HG02610 (cell line): ENCODE results near the gene LRMDA.
"Not testable (repeated sequence)": the region's sequence is repeated elsewhere in the genome, so short reads cannot be mapped to it uniquely, and the experiment has no call there.

ENCODE experiments used
- ATAC-seq: cut with Tn5 transposase; IDR thresholded peaks from one replicate; pipeline ENCODE4 v1.9.1; 2021; ENCODE audit warnings: mild to moderate bottlenecking, moderate library complexity; ENCODE audit not compliant: unreplicated experiment

Gene LRMDA

DNA sequence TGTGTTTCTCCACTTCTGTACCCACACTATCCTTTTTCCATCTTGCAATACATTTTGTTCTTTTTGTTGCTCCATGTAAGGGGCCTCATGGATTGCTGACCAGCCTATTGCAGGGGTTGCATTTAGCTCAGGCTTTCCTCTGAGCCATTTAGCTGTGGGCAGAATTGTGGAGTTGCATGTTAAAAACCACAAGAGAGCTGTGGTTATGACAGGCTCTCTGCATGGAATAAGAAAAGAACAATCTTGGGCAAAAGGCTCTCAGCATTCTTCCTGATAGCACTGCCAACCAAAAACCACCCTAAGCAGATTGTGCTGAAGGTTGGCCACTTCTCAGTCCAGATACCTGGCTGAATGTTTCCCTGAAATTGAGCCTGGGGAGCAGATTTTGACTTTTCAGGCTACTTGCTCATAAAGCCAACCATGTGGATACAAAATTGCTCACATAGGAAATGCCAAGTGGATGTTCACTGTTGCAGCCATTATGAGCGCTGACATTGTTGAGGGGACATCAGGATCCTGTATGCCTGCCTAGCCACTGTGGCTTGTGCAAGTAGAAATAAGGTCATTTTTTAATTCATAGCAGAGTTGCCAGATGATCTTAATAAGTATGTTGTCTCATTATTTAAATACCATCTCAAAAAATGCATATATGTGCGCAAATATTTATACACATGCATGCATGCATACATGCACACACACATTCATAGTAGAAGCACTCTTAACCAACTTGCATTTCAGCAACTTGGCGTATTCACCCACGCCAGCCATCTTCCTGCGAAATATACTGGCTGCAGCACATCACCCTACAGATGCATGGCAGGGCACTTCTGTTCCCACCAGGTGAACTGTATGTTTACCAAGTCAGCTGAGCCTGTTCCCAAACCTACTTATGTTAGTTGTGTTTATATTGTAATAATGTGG, 695.4 kb downstream of the LRMDA start:
- ATAC-seq = no peak

DNA sequence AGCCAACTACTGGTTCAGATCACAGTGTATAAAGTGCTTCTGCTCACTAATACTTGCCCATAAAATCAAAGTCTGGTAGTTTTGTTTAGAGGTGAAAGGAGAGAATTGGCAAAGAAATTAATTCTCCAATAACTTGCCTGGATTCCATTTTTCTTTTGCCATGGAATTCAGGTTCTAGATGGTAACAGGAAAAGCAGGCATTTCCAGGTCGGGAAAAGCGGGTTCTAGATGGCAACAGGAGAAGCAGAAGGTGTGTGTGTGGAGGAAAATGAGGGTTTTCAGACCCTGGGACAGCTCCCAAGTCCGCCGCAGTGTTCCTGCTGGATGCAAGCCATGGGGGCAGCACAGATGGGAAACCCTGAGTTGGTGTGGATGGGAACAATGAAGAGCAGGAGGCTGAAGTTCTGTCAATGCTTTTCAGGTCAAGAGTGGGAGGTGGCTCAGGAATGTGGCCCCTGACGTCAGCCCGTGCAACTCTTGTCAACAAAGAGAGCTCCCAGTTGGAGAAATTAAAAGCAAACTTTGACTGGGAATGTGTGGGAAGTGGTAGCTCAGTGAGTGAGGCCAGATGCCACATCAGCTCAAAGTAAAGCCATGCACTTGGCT, 696.7 kb downstream of the LRMDA start:
- ATAC-seq = no peak

DNA sequence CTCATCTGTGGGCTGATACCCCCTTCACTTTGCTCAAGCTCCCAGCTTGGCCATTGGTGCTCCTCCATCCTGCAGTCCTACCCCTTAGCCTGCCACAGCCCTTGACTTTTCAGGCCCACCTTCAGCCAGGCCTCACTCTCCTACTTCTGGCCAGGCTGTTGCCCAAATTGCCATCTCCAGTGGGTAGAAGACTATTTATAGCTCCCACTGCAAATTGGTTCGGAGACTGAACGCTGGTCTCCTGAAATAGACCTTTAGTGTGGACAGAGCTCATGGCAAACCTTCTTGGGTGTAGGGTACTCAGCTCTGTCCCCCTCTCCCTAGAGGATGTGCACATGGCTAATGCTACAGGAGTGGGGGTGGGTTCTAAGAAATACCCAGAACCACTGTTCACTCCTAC, 697.8 kb downstream of the LRMDA start:
- no peak for ATAC-seq

DNA sequence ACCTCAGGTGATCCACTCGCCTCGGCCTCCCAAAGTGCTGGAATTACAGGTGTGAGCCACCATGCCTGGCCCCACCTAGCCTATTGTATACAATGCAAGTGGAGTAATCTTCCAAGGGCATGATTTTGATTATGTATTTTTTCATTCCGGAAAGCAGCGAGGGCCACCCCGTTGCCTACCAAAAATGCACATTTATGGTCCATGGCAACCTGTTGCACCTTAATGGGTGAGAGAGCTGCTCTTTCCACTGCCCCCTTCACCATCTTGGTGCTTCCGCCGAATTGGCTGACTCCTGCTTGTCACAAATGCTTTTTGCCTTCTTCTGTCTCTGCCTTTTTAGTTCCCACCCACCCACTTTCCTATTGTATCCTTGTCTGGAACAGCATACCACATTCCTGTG, 699.5 kb downstream of the LRMDA start:
- ATAC-seq = no peak

DNA sequence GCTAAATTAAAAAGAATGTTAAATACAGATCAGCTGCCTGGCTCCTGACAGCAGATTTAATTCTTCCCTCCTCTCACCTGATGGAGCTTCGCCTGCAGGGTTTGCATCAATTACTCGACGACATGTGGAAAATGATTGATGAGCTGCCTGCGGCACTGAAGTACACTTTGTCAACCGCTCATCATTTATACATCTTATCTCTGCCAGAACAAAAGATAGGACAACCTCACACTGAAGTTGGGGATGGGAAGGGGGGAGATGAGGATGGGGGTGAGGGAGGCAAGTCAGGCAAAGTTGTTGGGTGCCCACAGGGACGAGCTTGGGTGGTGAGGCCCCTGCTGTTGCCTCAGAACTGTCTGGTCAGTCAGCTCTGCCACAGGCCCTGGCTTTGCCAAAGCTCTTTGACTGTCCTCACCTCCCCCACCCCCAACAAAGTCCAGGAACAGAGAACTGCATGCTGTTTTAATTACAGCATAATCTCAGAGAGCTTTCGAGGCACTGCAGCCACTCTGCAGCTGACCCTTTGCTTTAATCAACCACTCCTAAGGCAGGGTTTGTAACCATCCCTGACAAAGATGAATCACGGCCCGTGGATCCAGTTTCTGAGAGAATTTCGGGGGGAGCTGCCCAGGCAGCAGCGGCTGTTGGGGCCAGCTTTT, 702.3 kb downstream of the LRMDA start:
- ATAC-seq = no peak

DNA sequence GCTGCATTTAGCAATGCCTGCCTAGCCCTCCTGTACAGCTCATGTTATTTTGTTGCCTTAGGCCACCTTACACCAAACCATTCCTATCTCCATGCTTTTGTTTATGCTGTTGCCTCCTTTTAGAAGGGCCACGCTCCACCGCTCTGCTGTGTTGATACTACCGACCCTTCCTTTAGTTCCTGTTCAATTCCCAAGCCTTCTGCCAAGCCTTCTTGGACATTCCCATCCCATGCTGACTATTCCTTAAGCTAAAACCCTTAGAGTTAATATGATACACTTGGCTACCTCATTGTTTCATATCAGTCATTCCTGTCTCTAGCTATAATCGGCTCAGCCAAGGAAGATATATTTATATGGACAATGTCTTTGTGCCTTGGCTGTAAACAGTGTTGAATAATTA, 705.5 kb downstream of the LRMDA start:
- no peak for ATAC-seq

DNA sequence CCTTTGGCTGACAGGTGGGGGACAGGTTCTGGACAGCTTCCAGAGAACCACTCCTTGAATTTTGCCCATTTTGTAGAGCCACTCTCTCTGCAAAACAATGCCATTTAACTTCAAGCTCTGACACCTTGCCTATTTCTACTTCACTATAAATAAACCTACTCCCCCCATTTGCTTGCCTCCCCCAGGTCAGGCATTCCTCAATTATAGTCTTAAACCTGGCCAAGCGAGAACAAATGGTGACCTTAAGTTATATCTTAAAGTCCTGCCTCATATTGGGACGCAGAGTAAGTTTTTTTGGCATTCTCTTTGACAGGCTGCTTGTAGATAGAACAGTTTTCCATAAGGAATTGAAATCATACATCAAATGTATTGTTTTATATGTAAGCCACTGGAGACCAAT, 706.9 kb downstream of the LRMDA start:
- no peak for ATAC-seq

DNA sequence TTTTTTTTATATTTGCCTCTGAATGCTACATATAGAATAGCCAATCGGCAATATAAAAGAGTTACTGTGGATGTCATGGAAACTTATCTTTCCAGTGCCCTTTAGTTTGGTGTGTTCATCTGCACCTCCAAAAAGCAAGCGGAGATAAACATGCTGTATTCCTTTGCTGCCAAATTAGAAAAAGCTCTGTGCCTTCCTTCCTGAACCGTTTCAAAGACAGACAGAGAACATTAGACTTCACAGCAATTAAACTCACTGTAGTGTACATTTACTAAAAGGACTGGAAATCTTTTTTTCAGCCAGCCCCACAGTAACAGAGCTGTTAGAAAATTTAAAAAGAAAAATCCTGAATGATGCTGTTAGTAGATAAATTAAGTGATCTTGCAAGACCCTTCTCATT, 707.5 kb downstream of the LRMDA start:
- no peak for ATAC-seq

DNA sequence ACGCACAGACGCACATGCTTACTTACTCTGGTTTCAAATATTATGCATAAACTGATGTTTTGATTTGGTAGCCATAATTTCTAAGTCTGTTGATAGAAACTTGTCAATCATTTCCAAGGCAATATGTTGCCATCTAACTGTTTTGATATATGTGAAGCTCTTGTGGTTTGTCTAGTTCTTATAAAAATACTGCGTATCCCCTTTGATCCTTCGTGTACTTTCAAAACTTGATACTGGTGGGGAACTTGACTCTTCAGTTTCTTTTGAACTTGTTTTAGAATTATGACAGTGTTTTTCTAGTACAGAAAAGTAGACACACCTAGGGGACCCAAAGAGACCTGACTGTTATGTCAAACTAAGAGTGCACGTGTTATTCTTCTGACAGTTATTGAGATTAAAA, 708.0 kb downstream of the LRMDA start:
- no peak for ATAC-seq

DNA sequence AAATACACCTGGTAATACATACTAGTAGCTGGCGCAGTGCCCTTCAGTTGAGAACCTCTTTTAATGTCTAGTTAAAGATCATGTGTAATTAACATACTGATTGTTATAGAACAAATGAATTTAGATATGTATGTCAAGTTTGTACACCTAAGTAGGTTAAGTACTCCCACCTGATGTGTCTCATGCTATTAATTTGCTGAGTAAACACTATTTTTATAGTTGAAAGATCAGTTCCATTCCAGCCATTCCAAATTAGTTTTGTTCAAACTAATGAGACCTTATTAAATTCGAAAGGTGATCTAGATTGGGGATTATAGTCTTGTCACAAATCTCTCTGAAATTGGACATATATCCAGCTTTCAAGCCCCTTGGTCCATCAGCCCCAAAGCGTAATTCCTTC, 710.0 kb downstream of the LRMDA start:
- ATAC-seq = no peak

DNA sequence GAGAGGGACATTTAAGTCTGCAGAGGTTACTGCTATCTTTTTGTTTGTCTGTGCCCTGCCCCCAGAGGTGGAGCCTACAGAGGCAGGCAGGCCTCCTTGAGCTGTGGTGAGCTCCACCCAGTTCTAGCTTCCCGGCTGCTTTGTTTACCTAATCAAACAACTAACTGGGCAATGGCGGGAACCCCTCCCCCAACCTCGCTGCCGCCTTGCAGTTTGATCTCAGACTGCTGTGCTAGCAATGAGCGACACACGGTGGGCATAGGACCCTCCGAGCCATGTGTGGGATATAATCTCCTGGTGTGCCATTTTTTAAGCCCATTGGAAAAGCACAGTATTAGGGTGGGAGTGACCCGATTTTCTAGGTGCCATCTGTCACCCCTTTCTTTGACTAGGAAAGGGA, 716.8 kb downstream of the LRMDA start:
- not testable (repeated sequence) for ATAC-seq

DNA sequence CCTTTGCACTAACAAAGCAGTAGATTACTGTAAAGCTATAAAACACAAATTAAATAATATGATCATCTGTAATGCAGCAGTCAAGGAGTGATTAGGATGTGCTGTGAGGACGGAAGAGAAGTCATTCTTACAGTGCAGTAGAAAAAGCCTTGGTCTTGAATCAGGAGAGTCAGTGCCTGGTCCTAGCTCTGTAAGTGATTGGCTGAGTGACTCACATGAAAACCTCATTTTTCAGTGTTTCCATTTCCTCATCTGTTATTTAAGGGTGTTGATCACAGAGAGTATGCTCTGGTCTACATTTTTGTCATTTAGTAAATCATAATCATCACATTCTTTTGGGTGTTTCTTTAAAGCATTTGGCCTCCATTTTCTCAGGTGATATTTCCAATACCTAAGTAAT, 717.8 kb downstream of the LRMDA start:
- ATAC-seq = no peak

DNA sequence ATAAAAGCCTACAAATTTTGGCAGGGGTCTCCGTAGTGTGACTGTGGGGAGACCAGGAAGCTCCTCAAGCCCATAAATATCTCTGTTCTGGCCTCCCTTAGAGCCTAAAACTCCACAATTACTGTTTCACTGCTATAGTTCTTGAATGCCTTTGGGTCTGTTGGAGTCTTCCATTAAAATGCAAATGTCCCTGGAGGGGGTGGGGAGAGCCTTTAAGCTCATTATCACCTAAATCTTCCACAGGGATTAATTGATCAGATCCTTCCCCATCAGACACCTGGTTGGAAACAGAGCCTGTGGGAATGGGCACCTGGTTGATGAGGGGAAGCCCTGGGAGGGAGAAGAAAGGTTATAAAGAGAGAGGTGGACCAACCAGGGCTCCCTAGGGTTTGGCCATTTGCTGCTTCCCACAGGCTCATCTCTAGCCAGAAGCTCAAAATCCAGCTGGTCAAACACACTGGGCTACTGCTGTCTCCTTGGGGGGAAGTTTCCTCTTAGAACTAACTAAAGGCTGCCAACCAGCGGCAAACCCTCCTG, 718.2 kb downstream of the LRMDA start:
- no peak for ATAC-seq

DNA sequence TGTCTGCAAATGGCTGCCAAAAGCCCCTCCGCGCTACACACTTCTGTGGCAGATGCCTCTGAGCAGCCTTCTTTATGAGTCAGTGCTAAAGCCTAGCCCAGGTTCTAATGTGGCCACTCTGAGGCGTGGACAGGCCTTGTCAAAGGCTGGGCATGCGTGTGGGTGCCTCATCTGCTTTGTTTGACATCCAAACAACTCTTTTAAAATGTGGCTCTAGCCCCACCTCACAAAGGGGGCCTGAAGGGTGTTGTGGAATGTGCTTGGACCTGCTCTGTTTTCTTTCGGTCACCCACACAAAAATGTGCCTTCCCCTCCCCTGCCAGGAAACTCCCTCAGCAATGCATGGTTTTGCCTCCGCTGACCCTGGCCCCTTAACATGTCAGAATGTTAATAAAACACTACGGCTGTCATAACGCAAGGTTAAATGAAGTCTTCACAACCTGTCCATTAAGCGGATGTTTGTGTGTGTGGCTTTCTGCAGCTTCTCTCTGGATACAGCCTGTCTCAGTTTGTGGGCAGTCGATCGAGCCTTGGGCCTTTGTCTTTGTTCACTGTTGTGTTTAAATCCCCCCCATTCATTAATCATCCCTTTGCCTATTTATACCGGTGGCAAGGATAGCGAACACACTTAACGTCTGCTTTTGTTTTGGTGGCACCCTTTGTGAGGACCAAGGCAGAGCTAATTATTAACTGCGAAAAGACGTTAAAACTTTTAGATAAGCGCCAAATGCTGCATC, 718.9 kb downstream of the LRMDA start:
- no peak for ATAC-seq

DNA sequence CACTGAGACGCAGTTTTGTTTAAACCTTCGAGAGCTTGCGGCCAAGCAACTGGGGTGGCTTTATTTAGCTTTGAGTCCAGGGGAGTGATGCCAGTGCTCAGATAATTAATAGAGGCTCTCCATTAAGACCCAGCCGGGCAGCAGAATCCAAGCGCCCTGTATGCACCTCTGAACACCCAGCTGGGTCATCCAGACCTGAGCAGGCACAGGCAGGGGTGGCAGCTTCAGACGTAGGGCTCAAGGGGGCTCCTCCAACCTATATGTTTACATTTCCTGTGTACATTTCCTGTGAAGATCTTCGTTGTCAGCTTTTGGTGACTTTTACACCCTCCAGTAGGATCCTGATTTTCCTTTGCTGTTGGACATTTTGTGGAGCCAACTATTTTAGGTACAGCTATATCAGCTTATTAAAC, 719.5 kb downstream of the LRMDA start:
- no peak for ATAC-seq

DNA sequence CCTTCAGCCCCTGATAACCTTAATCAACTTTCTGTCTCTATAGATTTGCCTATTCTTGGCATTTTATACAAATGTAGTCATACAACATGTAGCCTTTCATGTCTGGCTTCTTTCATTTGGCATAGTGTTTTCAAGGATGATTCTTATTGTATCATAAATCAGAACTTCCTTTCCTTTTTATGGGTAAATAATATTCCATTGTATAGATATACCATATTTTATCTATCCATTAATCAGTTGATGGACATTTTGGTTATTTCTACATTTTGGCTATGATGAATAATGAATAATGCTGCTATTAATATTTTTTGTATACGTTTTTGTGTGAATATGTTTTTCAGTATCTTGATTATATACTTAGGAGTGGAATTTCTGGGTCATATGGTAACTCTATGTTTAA, 720.8 kb downstream of the LRMDA start:
- no peak for ATAC-seq

DNA sequence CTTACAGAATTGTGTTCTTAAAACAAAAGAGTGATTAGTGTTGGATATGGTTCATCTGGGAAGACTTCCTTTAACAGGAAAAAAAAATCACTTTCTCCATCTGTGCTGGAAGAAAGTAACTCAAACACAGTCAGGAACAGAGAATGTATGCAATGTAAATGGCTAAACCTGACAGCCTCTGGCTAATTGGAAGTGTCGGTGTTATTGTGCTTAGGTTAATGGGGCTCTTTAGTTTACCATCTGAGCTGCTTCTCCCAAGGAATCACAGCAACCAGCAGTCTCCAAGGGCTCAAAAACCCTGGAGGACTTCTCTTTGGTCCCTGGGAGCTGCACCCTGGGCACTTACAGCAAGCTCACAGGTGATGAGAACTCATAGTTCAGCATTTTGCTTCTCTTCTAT, 724.5 kb downstream of the LRMDA start:
- ATAC-seq = no peak

DNA sequence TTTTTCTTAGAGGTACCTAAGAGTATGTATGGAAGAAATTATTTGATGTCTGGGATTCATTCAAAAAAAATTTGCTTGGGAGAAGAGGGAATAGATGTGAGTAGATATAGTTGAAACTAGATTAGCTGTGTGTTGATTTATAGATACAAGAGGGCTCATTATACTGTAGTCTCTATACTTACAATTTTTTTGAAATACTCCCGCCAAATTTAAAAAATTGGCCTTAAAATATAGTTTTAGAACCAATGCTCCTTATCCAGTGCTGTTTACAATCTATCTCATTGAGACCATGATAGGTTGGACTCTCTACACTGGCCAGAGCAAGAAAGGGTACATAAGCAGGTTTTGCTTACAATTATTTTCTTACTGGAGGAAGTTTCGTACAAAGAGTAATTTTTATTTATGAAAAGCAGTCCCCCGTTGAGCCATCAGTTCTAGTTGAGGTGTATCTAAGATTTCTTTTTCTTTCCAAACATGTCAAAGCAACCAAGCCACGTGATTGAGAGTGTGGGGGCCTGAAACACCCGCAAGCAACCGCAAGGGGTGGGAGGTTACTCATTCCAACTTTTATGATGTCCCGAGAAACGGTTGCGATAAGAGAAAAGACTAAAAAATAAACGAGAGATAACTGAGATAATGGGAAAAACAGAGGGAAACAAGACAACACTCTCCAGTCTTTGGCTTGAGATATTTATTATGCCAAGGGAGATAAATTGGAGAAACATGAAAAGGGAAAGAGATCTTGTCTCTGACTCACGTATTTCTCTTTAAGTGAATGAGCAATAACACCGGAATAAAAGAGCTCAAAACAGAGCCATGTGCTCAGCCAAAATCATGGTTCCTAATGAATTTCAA, 729.2 kb downstream of the LRMDA start:
- no peak for ATAC-seq

DNA sequence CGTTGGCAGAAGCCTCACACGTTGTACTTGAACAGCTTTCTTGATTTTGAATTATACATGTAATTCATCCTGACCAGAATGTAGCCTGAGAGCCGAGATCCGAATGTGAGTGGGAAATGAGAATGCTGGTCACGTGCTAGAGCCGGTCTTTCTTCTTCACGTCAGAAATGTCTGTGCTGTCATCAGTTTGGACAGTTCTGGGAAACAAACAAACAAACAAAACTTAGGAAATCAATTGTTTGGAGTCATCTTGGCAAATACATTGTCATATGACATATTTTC, 729.8 kb downstream of the LRMDA start:
- no peak for ATAC-seq

DNA sequence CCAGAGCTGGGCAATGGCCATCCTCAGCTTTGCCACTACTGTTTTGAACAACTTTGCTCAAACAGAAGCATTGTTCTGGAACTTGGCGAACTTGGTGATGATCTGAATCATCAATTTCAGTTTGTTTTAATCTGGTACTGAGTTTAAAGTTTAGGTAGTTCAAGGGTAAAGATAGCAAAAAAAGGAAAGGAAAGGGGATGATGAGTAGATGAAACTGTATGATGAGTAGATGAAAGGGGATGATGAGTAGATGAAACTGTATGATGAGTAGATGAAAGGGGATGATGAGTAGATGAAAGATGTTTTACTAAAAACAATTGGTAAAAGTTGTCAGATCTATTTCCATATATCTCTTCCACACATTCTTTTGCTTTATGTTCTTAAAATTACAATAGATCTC, 737.0 kb downstream of the LRMDA start:
- ATAC-seq = no peak
